K562 (cell line): ENCODE data around the gene KRTCAP2. TPM values are rescaled to one million over a fixed set of nuclear protein-coding genes. Genes with fewer than 3 reads are reported as not detected.

ENCODE experiments used
- BCOR ChIP-seq: fragments of 450-650 bp; IDR thresholded peaks from 2 replicates; pipeline ENCODE4 v1.6.1; 2016
- DACH1 ChIP-seq: fragments of 450-650 bp; IDR thresholded peaks from 2 replicates; pipeline ENCODE4 v1.6.1; 2018; ENCODE audit not compliant: partially characterized antibody
- RFX5 ChIP-seq: IDR thresholded peaks from 2 replicates; pipeline ENCODE4 v1.6.1; 2011; ENCODE audit warnings: low read depth, mild to moderate bottlenecking, improper control_type of control experiment, low read length
- SLC30A9 ChIP-seq: fragments of 250-450 bp; sonication (Bioruptor Pico); IDR thresholded peaks from 2 replicates; pipeline ENCODE4 v1.8.0; 2022; ENCODE audit warnings: mild to moderate bottlenecking, moderate library complexity
- SP1 ChIP-seq: sonication (generic); formaldehyde crosslinking; IDR thresholded peaks from 2 replicates; pipeline ENCODE4 v1.8.1; 2022; ENCODE audit warnings: mild to moderate bottlenecking, missing genetic modification reagents
- TCFL5 ChIP-seq: fragments of 250-450 bp; sonication (Bioruptor Pico); conservative IDR thresholded peaks from 2 replicates; pipeline ENCODE4 v1.6.1; 2021; ENCODE audit warnings: mild to moderate bottlenecking, moderate library complexity, matching md5 sums
- ZNF124 ChIP-seq: sonication (generic); formaldehyde crosslinking; IDR thresholded peaks from 2 replicates; pipeline ENCODE4 v1.8.1; 2022; ENCODE audit warnings: missing genetic modification reagents
- polyA plus RNA-seq, 8 experiments: library from polyadenylated mRNA; depleted of rRNA in 4 of 8; stranded (reverse) in 5 of 8; unstranded in 3 of 8; fragments of >200 nt; fragmentation: Nextera tagmentation in 2 of 8; fragmentation: Illumina TruSeq in 1 of 8; extraction: Ambion mirVana in 2 of 8; extraction: Trizol in 1 of 8; gene quantifications; 2 replicates each; pipeline versions ENCODE4 v1.2.1 to v1.2.3, GENCODE V29; 2011 to 2014; ENCODE audit warnings: inconsistent platforms in 1 of 8, missing spikeins in 1 of 8
- total RNA-seq, 7 experiments: library from RNA; depleted of rRNA in 6 of 7; stranded (reverse); fragments of >200 nt in 6 of 7; fragmentation: Illumina TruSeq in 2 of 7; extraction: Trizol in 2 of 7; gene quantifications; 2 replicates each; pipeline versions ENCODE4 v1.2.1 to v1.2.3, GENCODE V29; 2011 to 2021; ENCODE audit warnings: low replicate concordance in 1 of 7
- TF ChIP-seq, protein P1 (sequence below): fragments of 200-600 bp; sonication (generic); IDR thresholded peaks from one replicate; pipeline ENCODE4 v1.6.1; 2012; ENCODE audit warnings: mild to moderate bottlenecking, low read depth, low read length, inconsistent platforms
- TF ChIP-seq, protein P2 (sequence below): fragments of 450-650 bp; formaldehyde crosslinking; IDR thresholded peaks from 2 replicates; pipeline ENCODE4 v1.4.0; 2020; ENCODE audit warnings: mild to moderate bottlenecking, moderate library complexity
- TF ChIP-seq, protein P3 (sequence below): fragments of 450-650 bp; IDR thresholded peaks from one replicate; pipeline ENCODE4 v1.6.1; 2018; ENCODE audit warnings: mild to moderate bottlenecking, moderate library complexity; ENCODE audit not compliant: partially characterized antibody
- TF ChIP-seq, protein P4 (sequence below), 2 experiments: fragments of 450-650 bp; conservative IDR thresholded peaks; 2 replicates each; pipeline ENCODE4 v1.6.1; 2017; ENCODE audit warnings: mild to moderate bottlenecking in 2 of 2, moderate library complexity in 2 of 2

Gene KRTCAP2
- total and polyA plus RNA-seq, 9 of the 15 experiments (the other 6 are each of a cell fraction or from before 2014, with no cell fraction given) = 126 to 436 (median 244) TPM

DNA sequence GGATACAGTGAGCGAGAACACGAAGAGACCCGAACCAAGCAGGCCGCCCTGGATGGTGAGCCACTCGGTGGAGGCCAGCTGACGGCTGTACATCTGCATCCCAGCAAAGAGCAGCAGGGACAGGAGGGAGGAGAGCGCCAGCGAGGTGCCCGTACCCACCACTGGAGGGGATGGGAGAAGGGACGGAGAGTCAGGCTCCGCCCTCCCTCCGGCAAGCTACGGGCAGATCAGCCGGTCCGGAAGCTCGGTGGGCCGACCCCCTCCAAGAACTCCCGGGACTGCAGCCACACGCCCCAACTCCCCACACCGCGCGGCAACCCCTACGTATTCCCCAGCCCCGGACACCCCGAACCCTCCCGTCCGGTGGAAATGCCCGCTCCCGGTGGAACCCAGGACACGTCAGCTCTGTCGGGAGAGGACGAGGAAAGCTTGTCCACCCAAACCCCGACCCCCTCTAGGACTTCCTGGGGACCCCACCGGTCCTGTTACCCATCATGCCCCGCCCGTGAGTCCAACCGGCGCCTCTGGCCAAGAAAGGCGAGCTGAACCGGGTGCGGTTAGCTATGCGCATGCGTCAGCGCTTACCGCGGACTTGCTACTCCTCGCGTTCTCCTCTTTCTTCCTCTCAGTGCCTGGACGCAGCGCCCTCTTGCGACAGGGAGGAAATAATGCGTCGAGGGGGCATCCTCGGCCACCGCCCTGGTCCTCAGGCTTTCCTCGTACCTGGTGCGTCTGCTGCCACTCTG lies at the start of gene KRTCAP2 (continued):
- TF ChIP-seq, protein P1, sequence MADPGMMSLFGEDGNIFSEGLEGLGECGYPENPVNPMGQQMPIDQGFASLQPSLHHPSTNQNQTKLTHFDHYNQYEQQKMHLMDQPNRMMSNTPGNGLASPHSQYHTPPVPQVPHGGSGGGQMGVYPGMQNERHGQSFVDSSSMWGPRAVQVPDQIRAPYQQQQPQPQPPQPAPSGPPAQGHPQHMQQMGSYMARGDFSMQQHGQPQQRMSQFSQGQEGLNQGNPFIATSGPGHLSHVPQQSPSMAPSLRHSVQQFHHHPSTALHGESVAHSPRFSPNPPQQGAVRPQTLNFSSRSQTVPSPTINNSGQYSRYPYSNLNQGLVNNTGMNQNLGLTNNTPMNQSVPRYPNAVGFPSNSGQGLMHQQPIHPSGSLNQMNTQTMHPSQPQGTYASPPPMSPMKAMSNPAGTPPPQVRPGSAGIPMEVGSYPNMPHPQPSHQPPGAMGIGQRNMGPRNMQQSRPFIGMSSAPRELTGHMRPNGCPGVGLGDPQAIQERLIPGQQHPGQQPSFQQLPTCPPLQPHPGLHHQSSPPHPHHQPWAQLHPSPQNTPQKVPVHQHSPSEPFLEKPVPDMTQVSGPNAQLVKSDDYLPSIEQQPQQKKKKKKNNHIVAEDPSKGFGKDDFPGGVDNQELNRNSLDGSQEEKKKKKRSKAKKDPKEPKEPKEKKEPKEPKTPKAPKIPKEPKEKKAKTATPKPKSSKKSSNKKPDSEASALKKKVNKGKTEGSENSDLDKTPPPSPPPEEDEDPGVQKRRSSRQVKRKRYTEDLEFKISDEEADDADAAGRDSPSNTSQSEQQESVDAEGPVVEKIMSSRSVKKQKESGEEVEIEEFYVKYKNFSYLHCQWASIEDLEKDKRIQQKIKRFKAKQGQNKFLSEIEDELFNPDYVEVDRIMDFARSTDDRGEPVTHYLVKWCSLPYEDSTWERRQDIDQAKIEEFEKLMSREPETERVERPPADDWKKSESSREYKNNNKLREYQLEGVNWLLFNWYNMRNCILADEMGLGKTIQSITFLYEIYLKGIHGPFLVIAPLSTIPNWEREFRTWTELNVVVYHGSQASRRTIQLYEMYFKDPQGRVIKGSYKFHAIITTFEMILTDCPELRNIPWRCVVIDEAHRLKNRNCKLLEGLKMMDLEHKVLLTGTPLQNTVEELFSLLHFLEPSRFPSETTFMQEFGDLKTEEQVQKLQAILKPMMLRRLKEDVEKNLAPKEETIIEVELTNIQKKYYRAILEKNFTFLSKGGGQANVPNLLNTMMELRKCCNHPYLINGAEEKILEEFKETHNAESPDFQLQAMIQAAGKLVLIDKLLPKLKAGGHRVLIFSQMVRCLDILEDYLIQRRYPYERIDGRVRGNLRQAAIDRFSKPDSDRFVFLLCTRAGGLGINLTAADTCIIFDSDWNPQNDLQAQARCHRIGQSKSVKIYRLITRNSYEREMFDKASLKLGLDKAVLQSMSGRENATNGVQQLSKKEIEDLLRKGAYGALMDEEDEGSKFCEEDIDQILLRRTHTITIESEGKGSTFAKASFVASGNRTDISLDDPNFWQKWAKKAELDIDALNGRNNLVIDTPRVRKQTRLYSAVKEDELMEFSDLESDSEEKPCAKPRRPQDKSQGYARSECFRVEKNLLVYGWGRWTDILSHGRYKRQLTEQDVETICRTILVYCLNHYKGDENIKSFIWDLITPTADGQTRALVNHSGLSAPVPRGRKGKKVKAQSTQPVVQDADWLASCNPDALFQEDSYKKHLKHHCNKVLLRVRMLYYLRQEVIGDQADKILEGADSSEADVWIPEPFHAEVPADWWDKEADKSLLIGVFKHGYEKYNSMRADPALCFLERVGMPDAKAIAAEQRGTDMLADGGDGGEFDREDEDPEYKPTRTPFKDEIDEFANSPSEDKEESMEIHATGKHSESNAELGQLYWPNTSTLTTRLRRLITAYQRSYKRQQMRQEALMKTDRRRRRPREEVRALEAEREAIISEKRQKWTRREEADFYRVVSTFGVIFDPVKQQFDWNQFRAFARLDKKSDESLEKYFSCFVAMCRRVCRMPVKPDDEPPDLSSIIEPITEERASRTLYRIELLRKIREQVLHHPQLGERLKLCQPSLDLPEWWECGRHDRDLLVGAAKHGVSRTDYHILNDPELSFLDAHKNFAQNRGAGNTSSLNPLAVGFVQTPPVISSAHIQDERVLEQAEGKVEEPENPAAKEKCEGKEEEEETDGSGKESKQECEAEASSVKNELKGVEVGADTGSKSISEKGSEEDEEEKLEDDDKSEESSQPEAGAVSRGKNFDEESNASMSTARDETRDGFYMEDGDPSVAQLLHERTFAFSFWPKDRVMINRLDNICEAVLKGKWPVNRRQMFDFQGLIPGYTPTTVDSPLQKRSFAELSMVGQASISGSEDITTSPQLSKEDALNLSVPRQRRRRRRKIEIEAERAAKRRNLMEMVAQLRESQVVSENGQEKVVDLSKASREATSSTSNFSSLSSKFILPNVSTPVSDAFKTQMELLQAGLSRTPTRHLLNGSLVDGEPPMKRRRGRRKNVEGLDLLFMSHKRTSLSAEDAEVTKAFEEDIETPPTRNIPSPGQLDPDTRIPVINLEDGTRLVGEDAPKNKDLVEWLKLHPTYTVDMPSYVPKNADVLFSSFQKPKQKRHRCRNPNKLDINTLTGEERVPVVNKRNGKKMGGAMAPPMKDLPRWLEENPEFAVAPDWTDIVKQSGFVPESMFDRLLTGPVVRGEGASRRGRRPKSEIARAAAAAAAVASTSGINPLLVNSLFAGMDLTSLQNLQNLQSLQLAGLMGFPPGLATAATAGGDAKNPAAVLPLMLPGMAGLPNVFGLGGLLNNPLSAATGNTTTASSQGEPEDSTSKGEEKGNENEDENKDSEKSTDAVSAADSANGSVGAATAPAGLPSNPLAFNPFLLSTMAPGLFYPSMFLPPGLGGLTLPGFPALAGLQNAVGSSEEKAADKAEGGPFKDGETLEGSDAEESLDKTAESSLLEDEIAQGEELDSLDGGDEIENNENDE = no peak
- no peak for TF ChIP-seq RFX5
- TF ChIP-seq ZNF124 (CRISPR knock-in tag) = no peak
- TF ChIP-seq, protein P2, sequence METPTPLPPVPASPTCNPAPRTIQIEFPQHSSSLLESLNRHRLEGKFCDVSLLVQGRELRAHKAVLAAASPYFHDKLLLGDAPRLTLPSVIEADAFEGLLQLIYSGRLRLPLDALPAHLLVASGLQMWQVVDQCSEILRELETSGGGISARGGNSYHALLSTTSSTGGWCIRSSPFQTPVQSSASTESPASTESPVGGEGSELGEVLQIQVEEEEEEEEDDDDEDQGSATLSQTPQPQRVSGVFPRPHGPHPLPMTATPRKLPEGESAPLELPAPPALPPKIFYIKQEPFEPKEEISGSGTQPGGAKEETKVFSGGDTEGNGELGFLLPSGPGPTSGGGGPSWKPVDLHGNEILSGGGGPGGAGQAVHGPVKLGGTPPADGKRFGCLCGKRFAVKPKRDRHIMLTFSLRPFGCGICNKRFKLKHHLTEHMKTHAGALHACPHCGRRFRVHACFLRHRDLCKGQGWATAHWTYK (CRISPR knock-in tag) = no peak; the same call in 1 of the 2 replicates
- TF ChIP-seq, protein P3, sequence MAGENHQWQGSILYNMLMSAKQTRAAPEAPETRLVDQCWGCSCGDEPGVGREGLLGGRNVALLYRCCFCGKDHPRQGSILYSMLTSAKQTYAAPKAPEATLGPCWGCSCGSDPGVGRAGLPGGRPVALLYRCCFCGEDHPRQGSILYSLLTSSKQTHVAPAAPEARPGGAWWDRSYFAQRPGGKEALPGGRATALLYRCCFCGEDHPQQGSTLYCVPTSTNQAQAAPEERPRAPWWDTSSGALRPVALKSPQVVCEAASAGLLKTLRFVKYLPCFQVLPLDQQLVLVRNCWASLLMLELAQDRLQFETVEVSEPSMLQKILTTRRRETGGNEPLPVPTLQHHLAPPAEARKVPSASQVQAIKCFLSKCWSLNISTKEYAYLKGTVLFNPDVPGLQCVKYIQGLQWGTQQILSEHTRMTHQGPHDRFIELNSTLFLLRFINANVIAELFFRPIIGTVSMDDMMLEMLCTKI = no peak
- TF ChIP-seq TCFL5 (CRISPR knock-in tag) = no peak
- peak; percentile 77 for TF ChIP-seq SP1 (CRISPR knock-in tag)
- TF ChIP-seq DACH1 = no peak
- TF ChIP-seq BCOR = no peak
- TF ChIP-seq, protein P4, sequence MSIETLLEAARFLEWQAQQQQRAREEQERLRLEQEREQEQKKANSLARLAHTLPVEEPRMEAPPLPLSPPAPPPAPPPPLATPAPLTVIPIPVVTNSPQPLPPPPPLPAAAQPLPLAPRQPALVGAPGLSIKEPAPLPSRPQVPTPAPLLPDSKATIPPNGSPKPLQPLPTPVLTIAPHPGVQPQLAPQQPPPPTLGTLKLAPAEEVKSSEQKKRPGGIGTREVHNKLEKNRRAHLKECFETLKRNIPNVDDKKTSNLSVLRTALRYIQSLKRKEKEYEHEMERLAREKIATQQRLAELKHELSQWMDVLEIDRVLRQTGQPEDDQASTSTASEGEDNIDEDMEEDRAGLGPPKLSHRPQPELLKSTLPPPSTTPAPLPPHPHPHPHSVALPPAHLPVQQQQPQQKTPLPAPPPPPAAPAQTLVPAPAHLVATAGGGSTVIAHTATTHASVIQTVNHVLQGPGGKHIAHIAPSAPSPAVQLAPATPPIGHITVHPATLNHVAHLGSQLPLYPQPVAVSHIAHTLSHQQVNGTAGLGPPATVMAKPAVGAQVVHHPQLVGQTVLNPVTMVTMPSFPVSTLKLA (conservative IDR thresholded peaks at IDR 0.05) = peak; percentile 55 to 61
- TF ChIP-seq SLC30A9 (CRISPR knock-in tag) = no peak
